Caco-2 (cell line): ENCODE measurements around the gene CCNI. TPM values are rescaled to one million over a fixed set of nuclear protein-coding genes. Genes with fewer than 3 reads are reported as not detected.
A peak's percentile ranks its signal among the peaks of the same experiment; 100 is the strongest.

Experiments used
- BruUV-seq: library from RNA; stranded (reverse); fragments of 400-500 nt; replicated peaks from 2 replicates; lab custom pipeline; 2021; lab: Mats Ljungman, UMichigan
- CTCF ChIA-PET: fragments of 300-600 bp; sonication (Branson Sonifier 250); formaldehyde crosslinking; loops from one replicate; lab custom pipeline; 2022; ENCODE audit warnings: antibody characterized with exemption; lab: Charles Lee
- POLR2A ChIA-PET: fragments of 300-600 bp; sonication (Branson Sonifier 250); formaldehyde crosslinking; loops from one replicate; lab custom pipeline; 2022; ENCODE audit warnings: antibody characterized with exemption; lab: Charles Lee
- DNase-seq, 2 experiments: peaks; one replicate each; pipeline versions ENCODE4 v3.0.0 to v3.0.0-alpha.2; 2020 to 2022
- H3K27me3 ChIP-seq: replicated peaks from 2 replicates; pipeline ENCODE4 v1.6.0; 2011; ENCODE audit warnings: low read length; ENCODE audit not compliant: control insufficient read depth, insufficient read depth
- H3K36me3 ChIP-seq: 2 replicates; pipeline ENCODE4 v1.5.1; 2011; ENCODE audit warnings: low read length; ENCODE audit not compliant: control insufficient read depth, insufficient read depth
- H3K4me1 ChIP-seq: fragments of 250-450 bp; sonication (Bioruptor Pico); 2 replicates; pipeline ENCODE4 v1.5.1; 2020; ENCODE audit warnings: mild to moderate bottlenecking
- H3K4me3 ChIP-seq: 2 replicates; pipeline ENCODE4 v1.5.1; 2011; ENCODE audit warnings: low read depth, mild to moderate bottlenecking, control low read depth, low read length
- H3K9me3 ChIP-seq: fragments of 250-450 bp; sonication (Bioruptor Pico); 2 replicates; pipeline ENCODE4 v1.5.1; 2020; ENCODE audit warnings: mild to moderate bottlenecking, moderate library complexity
- H3K27ac Mint-ChIP-seq: one replicate; pipeline ENCODE4 v1.8.0; 2022; ENCODE audit warnings: mixed read lengths; ENCODE audit not compliant: unreplicated experiment
- H3K27me3 Mint-ChIP-seq: one replicate; pipeline ENCODE4 v1.8.0; 2022; ENCODE audit warnings: mixed read lengths; ENCODE audit not compliant: insufficient read depth, unreplicated experiment
- H3K36me3 Mint-ChIP-seq: one replicate; pipeline ENCODE4 v1.8.0; 2022; ENCODE audit warnings: mild to moderate bottlenecking, mixed read lengths; ENCODE audit not compliant: insufficient read depth, unreplicated experiment
- H3K4me1 Mint-ChIP-seq: one replicate; pipeline ENCODE4 v1.8.0; 2022; ENCODE audit warnings: low read depth, mixed read lengths; ENCODE audit not compliant: unreplicated experiment
- H3K4me3 Mint-ChIP-seq: one replicate; pipeline ENCODE4 v1.8.0; 2022; ENCODE audit warnings: mild to moderate bottlenecking, moderate library complexity, mixed read lengths; ENCODE audit not compliant: unreplicated experiment
- H3K9me3 Mint-ChIP-seq: one replicate; pipeline ENCODE4 v1.8.0; 2022; ENCODE audit warnings: mixed read lengths; ENCODE audit not compliant: unreplicated experiment
- intact Hi-C: fragments of 100-400 bp; cut with micrococcal nuclease; formaldehyde crosslinking; loops from one replicate; pipeline ENCODE4 v1.10.0; 2022; ENCODE audit not compliant: unreplicated experiment
- total RNA-seq: library from RNA; stranded (reverse); gene quantifications from 2 replicates; pipeline ENCODE4 v1.2.3, GENCODE V29; 2022
- TF ChIP-seq, protein P1 (sequence below), 2 experiments: fragments of 200-600 bp in 1 of 2; IDR thresholded peaks; 1 replicate in 1 of 2; 2 replicates in 1 of 2; pipeline versions ENCODE4 v1.5.1 to v1.8.0; 2011 to 2022; ENCODE audit warnings: antibody characterized with exemption in 1 of 2, control low read depth in 1 of 2, inconsistent platforms in 1 of 2, low read depth in 1 of 2, low read length in 1 of 2, mild to moderate bottlenecking in 1 of 2, moderate library complexity in 1 of 2; ENCODE audit not compliant: insufficient read depth in 1 of 2, severe bottlenecking in 1 of 2, unreplicated experiment in 1 of 2

Gene CCNI
- total RNA-seq, 1 experiment from 2014 or later = 164 TPM

DNA sequence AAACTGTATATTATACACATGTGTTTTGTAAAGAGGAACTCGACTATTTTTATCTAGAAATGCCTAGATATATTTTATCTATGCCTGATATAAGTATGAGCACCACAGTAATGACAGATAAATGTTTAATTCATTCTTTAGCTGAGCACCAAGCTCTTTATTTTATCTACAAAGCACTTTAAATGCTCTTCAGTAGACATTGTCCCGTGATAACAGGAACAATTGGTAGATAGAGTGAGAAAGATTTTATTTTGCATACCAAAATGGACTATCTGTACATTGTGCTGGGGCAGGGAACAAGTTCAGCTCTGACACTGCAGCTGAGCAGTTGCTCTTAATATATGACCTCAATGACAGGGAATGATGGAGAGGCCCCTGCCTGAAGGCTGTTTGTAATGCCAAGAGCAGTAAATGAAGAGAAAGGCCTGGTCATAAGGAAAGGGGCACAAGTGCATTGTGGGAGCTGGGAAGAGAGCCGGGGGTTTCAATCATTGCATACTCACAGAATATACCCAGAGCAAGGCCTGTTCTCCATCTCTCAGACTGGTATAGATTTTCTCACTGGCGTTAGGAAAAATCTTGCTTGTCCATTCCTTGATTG, 68.9 kb downstream of the CCNI start:
- no peak for DNase-seq
- intact Hi-C loops = no loop called here
- Mint-ChIP-seq H3K27me3 (no peaks in the 10 kb centered on the region), H3K27ac (peak overlapping the region; percentile 9), H3K4me1 (peaks cover 18% of the 10 kb centered on the region), H3K4me3 (no peak overlapping the region), H3K9me3 (no peaks in the 10 kb centered on the region), H3K36me3 (peaks cover 44% of the 10 kb centered on the region)
- Histone ChIP-seq H3K4me3 (no peak overlapping the region), H3K9me3 (no peaks in the 10 kb centered on the region), H3K27me3 (no peaks in the 10 kb centered on the region), H3K36me3 (no peaks in the 10 kb centered on the region; the same call in 1 of the 2 replicates), H3K4me1 (peaks cover 11% of the 10 kb centered on the region; the same call in 1 of the 2 replicates)
- no TSS peak for BruUV-seq
- TF ChIP-seq, protein P1, sequence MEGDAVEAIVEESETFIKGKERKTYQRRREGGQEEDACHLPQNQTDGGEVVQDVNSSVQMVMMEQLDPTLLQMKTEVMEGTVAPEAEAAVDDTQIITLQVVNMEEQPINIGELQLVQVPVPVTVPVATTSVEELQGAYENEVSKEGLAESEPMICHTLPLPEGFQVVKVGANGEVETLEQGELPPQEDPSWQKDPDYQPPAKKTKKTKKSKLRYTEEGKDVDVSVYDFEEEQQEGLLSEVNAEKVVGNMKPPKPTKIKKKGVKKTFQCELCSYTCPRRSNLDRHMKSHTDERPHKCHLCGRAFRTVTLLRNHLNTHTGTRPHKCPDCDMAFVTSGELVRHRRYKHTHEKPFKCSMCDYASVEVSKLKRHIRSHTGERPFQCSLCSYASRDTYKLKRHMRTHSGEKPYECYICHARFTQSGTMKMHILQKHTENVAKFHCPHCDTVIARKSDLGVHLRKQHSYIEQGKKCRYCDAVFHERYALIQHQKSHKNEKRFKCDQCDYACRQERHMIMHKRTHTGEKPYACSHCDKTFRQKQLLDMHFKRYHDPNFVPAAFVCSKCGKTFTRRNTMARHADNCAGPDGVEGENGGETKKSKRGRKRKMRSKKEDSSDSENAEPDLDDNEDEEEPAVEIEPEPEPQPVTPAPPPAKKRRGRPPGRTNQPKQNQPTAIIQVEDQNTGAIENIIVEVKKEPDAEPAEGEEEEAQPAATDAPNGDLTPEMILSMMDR (IDR thresholded peaks at IDR 0.05; ENCODE audit: insufficient read depth in 1 of 2, low read depth in 1 of 2, low read length in 1 of 2, severe bottlenecking in 1 of 2, unreplicated experiment in 1 of 2) = no peak
- POLR2A ChIA-PET = no interaction called here
- CTCF ChIA-PET = interaction anchor here (1.4 kb wide), 1 partner anchor 36 kb away, joined by 6 read pairs; no protein-coding TSS in a partner anchor

DNA sequence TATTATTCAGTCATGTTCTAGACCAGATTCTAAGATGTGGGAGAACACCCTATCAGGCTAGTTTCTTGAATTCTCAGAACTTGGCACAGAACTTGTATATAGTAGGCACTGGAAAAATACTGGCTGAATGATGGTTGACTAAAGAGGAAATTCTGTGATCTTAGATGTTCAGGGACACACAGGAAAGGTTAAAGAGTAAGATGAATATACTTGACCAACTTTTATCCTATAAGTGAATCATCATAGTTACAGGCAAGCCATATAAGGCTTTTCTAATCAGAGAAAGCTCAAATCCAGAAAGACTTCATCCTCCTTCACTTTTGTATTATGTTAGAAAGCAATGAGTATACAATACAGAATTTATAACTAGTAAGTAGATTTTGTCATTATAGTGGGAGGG, 72.4 kb downstream of the CCNI start:
- Histone ChIP-seq H3K4me3 (no peak overlapping the region), H3K9me3 (no peaks in the 10 kb centered on the region), H3K36me3 (no peaks in the 10 kb centered on the region; the same call in 1 of the 2 replicates), H3K4me1 (peaks cover 11% of the 10 kb centered on the region; the same call in 1 of the 2 replicates), H3K27me3 (no peaks in the 10 kb centered on the region)
- DNase-seq = no peak
- intact Hi-C loops = no loop called here
- peaks cover 18% of the 10 kb centered on the region for H3K4me1 Mint-ChIP-seq
- no peak overlapping the region for H3K4me3 Mint-ChIP-seq
- no peak overlapping the region for H3K27ac Mint-ChIP-seq
- POLR2A ChIA-PET = no interaction called here
- CTCF ChIA-PET = no interaction called here
- no peaks in the 10 kb centered on the region for H3K27me3 Mint-ChIP-seq
- H3K9me3 Mint-ChIP-seq = no peaks in the 10 kb centered on the region
- TF ChIP-seq, protein P1 (IDR thresholded peaks at IDR 0.05; ENCODE audit: insufficient read depth in 1 of 2, low read depth in 1 of 2, low read length in 1 of 2, severe bottlenecking in 1 of 2, unreplicated experiment in 1 of 2) = no peak
- no TSS peak for BruUV-seq
- peaks cover 41% of the 10 kb centered on the region for H3K36me3 Mint-ChIP-seq

DNA sequence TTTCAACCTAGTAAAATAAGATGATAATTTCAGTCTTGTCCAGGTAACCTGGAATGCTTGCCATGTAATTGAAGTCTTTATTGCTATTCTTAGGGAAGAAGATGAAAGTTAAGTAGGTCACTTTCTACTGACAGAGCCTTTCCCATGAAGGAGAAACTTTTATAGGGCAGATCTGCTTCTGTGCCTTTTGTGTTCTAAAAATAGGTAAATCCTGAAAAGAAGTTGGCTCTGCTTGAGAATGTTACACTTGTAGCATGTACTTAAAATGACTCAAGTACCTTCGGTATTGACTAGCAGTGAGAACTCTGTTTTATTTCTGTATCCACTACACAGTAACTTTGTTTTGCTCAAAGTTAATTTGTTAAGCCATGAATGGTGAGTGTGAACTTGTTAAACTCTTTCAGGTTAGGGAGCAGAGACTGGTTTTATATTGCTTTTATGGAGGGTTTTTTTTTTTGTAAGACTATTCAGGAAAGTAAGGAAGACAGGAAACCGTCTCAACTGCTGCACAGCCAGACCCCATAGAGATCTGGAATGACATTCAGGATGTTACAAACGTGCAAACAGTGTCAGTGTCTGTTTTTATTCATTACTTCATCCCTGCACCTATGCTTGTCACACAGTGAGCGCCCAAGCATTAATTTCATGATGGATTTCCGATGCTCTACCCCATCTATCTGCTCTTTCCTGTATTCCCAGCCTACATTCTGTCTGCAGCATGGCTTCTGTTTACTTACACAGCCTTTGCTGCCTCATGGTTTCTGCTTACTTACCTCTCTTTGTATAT, 73.3 kb downstream of the CCNI start:
- POLR2A ChIA-PET = no interaction called here
- BruUV-seq = no TSS peak
- no peak overlapping the region for H3K27ac Mint-ChIP-seq

More for the DNA sequence above, 73.3 kb downstream of the CCNI start:
- H3K36me3 Mint-ChIP-seq = peaks cover 41% of the 10 kb centered on the region
- Histone ChIP-seq H3K27me3 (no peaks in the 10 kb centered on the region), H3K4me3 (no peak overlapping the region), H3K4me1 (peaks cover 7% of the 10 kb centered on the region; the same call in 1 of the 2 replicates), H3K36me3 (no peaks in the 10 kb centered on the region; the same call in 1 of the 2 replicates), H3K9me3 (no peaks in the 10 kb centered on the region)
- H3K27me3 Mint-ChIP-seq = no peaks in the 10 kb centered on the region
- peaks cover 9% of the 10 kb centered on the region for H3K4me1 Mint-ChIP-seq
- DNase-seq = no peak
- H3K4me3 Mint-ChIP-seq = no peak overlapping the region
- H3K9me3 Mint-ChIP-seq = no peaks in the 10 kb centered on the region
- intact Hi-C loops = no loop called here
- TF ChIP-seq, protein P1 (IDR thresholded peaks at IDR 0.05; ENCODE audit: insufficient read depth in 1 of 2, low read depth in 1 of 2, low read length in 1 of 2, severe bottlenecking in 1 of 2, unreplicated experiment in 1 of 2) = no peak
- CTCF ChIA-PET = no interaction called here
